IMR-90 (cell line): Measurements from ENCODE around the gene SHROOM3. TPM values are rescaled to one million over a fixed set of nuclear protein-coding genes. Genes with fewer than 3 reads are reported as not detected.

ENCODE experiments used
- ATAC-seq: fragments of 200-7000 bp; cut with Tn5 transposase; 2 replicates; pipeline ENCODE4 v1.9.1; 2020; ENCODE audit warnings: low read depth, mild to moderate bottlenecking, moderate library complexity
- BruUV-seq: library from RNA; stranded (reverse); fragments of 400-500 nt; replicated peaks from 2 replicates; lab custom pipeline; 2021; lab: Mats Ljungman, UMichigan
- CTCF ChIA-PET: fragments of 300-600 bp; formaldehyde crosslinking; extraction: SDS; loops from one replicate; lab custom pipeline; 2021; ENCODE audit warnings: antibody characterized with exemption; lab: Yijun Ruan, JAX
- POLR2A ChIA-PET: fragments of 300-600 bp; sonication (Branson Sonifier 250); formaldehyde crosslinking; loops from one replicate; lab custom pipeline; 2022; ENCODE audit warnings: antibody characterized with exemption; ENCODE audit not compliant: unreplicated experiment; lab: Charles Lee
- DNase-seq: peaks from one replicate; pipeline ENCODE4 v3.0.0; 2013
- H2AFZ ChIP-seq: replicated peaks from 2 replicates; pipeline ENCODE3; 2013; ENCODE audit warnings: low read length, mild to moderate bottlenecking; ENCODE audit not compliant: poor library complexity
- H2AK5ac ChIP-seq: 2 replicates; pipeline ENCODE4 v1.6.1; 2013; ENCODE audit warnings: low read depth, low read length, inconsistent platforms
- H2AK9ac ChIP-seq: replicated peaks from 2 replicates; pipeline ENCODE3; 2013; ENCODE audit warnings: mild to moderate bottlenecking, low read depth, low read length, moderate library complexity; ENCODE audit not compliant: poor library complexity
- H2BK120ac ChIP-seq: 2 replicates; pipeline ENCODE4 v1.6.1; 2013; ENCODE audit warnings: low read depth, low read length, inconsistent platforms
- H2BK15ac ChIP-seq: 3 replicates; pipeline ENCODE4 v1.6.1; 2013; ENCODE audit warnings: low read depth, low read length, inconsistent platforms
- H2BK20ac ChIP-seq: 2 replicates; pipeline ENCODE4 v1.6.1; 2013; ENCODE audit warnings: low read depth, mild to moderate bottlenecking, inconsistent platforms, low read length, moderate library complexity
- H2BK5ac ChIP-seq: 2 replicates; pipeline ENCODE4 v1.6.1; 2013; ENCODE audit warnings: mild to moderate bottlenecking, low read depth, low read length, inconsistent platforms; ENCODE audit not compliant: poor library complexity, severe bottlenecking
- H3K14ac ChIP-seq: replicated peaks from 2 replicates; pipeline ENCODE4 v1.6.1; 2013; ENCODE audit warnings: low read depth, low read length, inconsistent platforms
- H3K18ac ChIP-seq: 2 replicates; pipeline ENCODE4 v1.6.1; 2013; ENCODE audit warnings: low read depth, low read length, control low read depth
- H3K23ac ChIP-seq: 2 replicates; pipeline ENCODE4 v1.6.1; 2013; ENCODE audit warnings: low read depth, low read length, inconsistent platforms
- H3K27ac ChIP-seq: 2 replicates; pipeline ENCODE4 v1.5.1; 2013; ENCODE audit warnings: mild to moderate bottlenecking, control low read depth, low read length; ENCODE audit not compliant: insufficient read depth
- H3K27me3 ChIP-seq: 2 replicates; pipeline ENCODE4 v1.6.1; 2013; ENCODE audit warnings: low read length; ENCODE audit not compliant: control insufficient read depth, insufficient read depth
- H3K36me3 ChIP-seq: 2 replicates; pipeline ENCODE4 v1.6.1; 2013; ENCODE audit warnings: low read length, mixed read lengths; ENCODE audit not compliant: control insufficient read depth, insufficient read depth
- H3K4ac ChIP-seq: 2 replicates; pipeline ENCODE4 v1.6.1; 2013; ENCODE audit warnings: low read depth, low read length, inconsistent platforms
- H3K4me1 ChIP-seq: 2 replicates; pipeline ENCODE4 v1.6.1; 2013; ENCODE audit warnings: low read length, mixed read lengths; ENCODE audit not compliant: control insufficient read depth, insufficient read depth
- H3K4me2 ChIP-seq: 2 replicates; pipeline ENCODE4 v1.6.1; 2013; ENCODE audit warnings: low read depth, mild to moderate bottlenecking, control low read depth, low read length, moderate library complexity
- H3K4me3 ChIP-seq: 2 replicates; pipeline ENCODE4 v1.5.1; 2013; ENCODE audit warnings: low read depth, mild to moderate bottlenecking, control low read depth, low read length, moderate library complexity; ENCODE audit not compliant: insufficient read depth
- H3K56ac ChIP-seq: 2 replicates; pipeline ENCODE4 v1.6.1; 2013; ENCODE audit warnings: low read length, inconsistent platforms; ENCODE audit not compliant: insufficient read depth; ENCODE audit errors: extremely low read depth
- H3K79me1 ChIP-seq, 2 experiments: 2 replicates each; pipeline ENCODE4 v1.6.1; 2013; ENCODE audit warnings: low read length in 2 of 2, inconsistent platforms in 1 of 2, low read depth in 1 of 2
- H3K9ac ChIP-seq: 2 replicates; pipeline ENCODE4 v1.6.1; 2013; ENCODE audit warnings: low read depth, low read length, control low read depth
- H3K9me1 ChIP-seq: 2 replicates; pipeline ENCODE4 v1.6.1; 2013; ENCODE audit warnings: low read length, inconsistent platforms; ENCODE audit not compliant: insufficient read depth
- H3K9me3 ChIP-seq: 2 replicates; pipeline ENCODE4 v1.6.1; 2013; ENCODE audit warnings: low read length; ENCODE audit not compliant: control insufficient read depth, insufficient read depth
- H4K20me1 ChIP-seq: 2 replicates; pipeline ENCODE4 v1.6.1; 2013; ENCODE audit warnings: low read length, inconsistent platforms; ENCODE audit not compliant: insufficient read depth
- H4K5ac ChIP-seq: 2 replicates; pipeline ENCODE4 v1.6.1; 2013; ENCODE audit warnings: mild to moderate bottlenecking, low read depth, low read length, control low read depth
- H4K8ac ChIP-seq, 2 experiments: 2 replicates each; pipeline ENCODE4 v1.6.1; 2013; ENCODE audit warnings: low read depth in 2 of 2, low read length in 2 of 2, control low read depth in 1 of 2, inconsistent platforms in 1 of 2
- H4K91ac ChIP-seq: 2 replicates; pipeline ENCODE4 v1.6.1; 2013; ENCODE audit warnings: low read depth, low read length, inconsistent platforms; ENCODE audit not compliant: insufficient read depth
- BHLHE40 ChIP-seq: fragments of 150-350 bp; IDR thresholded peaks from 2 replicates; pipeline ENCODE4 v1.6.1; 2016; ENCODE audit warnings: mild to moderate bottlenecking, low read depth, low read length
- CEBPB ChIP-seq: IDR thresholded peaks from 2 replicates; pipeline ENCODE4 v1.6.1; 2012; ENCODE audit warnings: low read depth, low read length, improper control_type of control experiment
- CTCF ChIP-seq: conservative IDR thresholded peaks from 2 replicates; pipeline ENCODE4 v1.5.1; 2012; ENCODE audit warnings: mild to moderate bottlenecking, low read depth, low read length, improper control_type of control experiment
- FOS ChIP-seq: fragments of 150-350 bp; IDR thresholded peaks from 2 replicates; pipeline ENCODE4 v1.6.1; 2016; ENCODE audit warnings: low read depth, low read length
- RFX5 ChIP-seq: IDR thresholded peaks from 2 replicates; pipeline ENCODE4 v1.8.0; 2012; ENCODE audit warnings: low read depth, mild to moderate bottlenecking, low read length, moderate library complexity
- WGBS, 2 experiments: methylation state at CpG; one replicate each; pipeline versions ENCODE4 v1.1.5 to v1.1.7; 2013; ENCODE audit warnings: missing lambda C conversion rate in 2 of 2; ENCODE audit not compliant: insufficient read length in 1 of 2; ENCODE audit errors: extremely low coverage in 2 of 2; 5-methylcytosine and 5-hydroxymethylcytosine counted together
- dilution Hi-C: fragments of 300-500 bp; cut with HindIII; formaldehyde crosslinking; loops from one replicate; pipeline ENCODE4 v1.14.3; 2018; ENCODE audit warnings: low sequenced_read_pairs; ENCODE audit not compliant: unreplicated experiment
- in situ Hi-C: fragments of 300-500 bp; cut with MboI; formaldehyde crosslinking; loops from 3 replicates; pipeline ENCODE4 v1.14.3; 2019; ENCODE audit warnings: low sequenced_read_pairs, inconsistent platforms, mixed read lengths
- intact Hi-C: fragments of 100-400 bp; cut with micrococcal nuclease; formaldehyde crosslinking; loops from 2 replicates; pipeline ENCODE4 v1.10.0; 2022
- polyA plus RNA-seq, 3 experiments: library from polyadenylated mRNA; depleted of rRNA; stranded (reverse); fragments of >200 nt; gene quantifications; 2 replicates each; pipeline ENCODE4 v1.2.3, GENCODE V29; 2012; ENCODE audit warnings: low replicate concordance in 1 of 3
- total RNA-seq: library from RNA; depleted of rRNA; stranded (reverse); fragments of >200 nt; gene quantifications from 2 replicates; pipeline ENCODE4 v1.2.3, GENCODE V29; 2012

SHROOM3 gene
- total and polyA plus RNA-seq, 2 of the 4 experiments (the other 2 are of a cell fraction), result 10.8 to 19.5 TPM

GRCh38 chr4:76708971-76709771 is 274.1 kb downstream of the SHROOM3 start:
- peak overlapping the region; percentile 82 for H3K4ac ChIP-seq
- H3K36me3 ChIP-seq, result peaks cover 14% of the 10 kb centered on the region
- H3K27me3 ChIP-seq, result no peaks in the 10 kb centered on the region
- H2AK9ac ChIP-seq, result no peak overlapping the region
- peak overlapping the region; percentile 22; the same call in 1 of the 2 replicates for H3K9ac ChIP-seq
- H3K4me3 ChIP-seq, result no peak overlapping the region
- CTCF ChIA-PET, result no interaction called here
- H3K14ac ChIP-seq, result peak overlapping the region; percentile 96
- no peaks in the 10 kb centered on the region for H3K9me3 ChIP-seq
- intact Hi-C loops, result no loop called here
- H4K91ac ChIP-seq, result peak overlapping the region; percentile 81
- POLR2A ChIA-PET, result no interaction called here
- DNase-seq (peak; percentile 45), ATAC-seq (peak; percentile 66)
- H2AFZ ChIP-seq, result no peak overlapping the region
- peak overlapping the region; percentile 88 for H2BK5ac ChIP-seq
- peaks cover 38% of the 10 kb centered on the region for H3K4me1 ChIP-seq
- H3K4me2 ChIP-seq, result peak overlapping the region; percentile 7; the same call in 1 of the 2 replicates
- H4K20me1 ChIP-seq, result no peaks in the 10 kb centered on the region
- H4K8ac ChIP-seq, result peak overlapping the region; percentile 14 to 94; a peak in 3 of 4 replicates
- BruUV-seq, result no TSS peak
- peaks cover 40% of the 10 kb centered on the region for H3K9me1 ChIP-seq
- H3K18ac ChIP-seq, result peak overlapping the region; percentile 96
- peak overlapping the region; percentile 71; the same call in 2 of the 3 replicates for H2BK15ac ChIP-seq
- peak overlapping the region; percentile 71 for H4K5ac ChIP-seq
- WGBS, 2 experiments, result no CpG with 5 or more reads among the region's 5 CpGs
- H3K27ac ChIP-seq, result peak overlapping the region; percentile 77
- H3K56ac ChIP-seq, result peak overlapping the region; percentile 42; the same call in 1 of the 2 replicates
- TF ChIP-seq CEBPB, result no peak
- no peak for TF ChIP-seq CTCF
- TF ChIP-seq FOS, result no peak
- no peak for TF ChIP-seq BHLHE40
- TF ChIP-seq RFX5, result no peak
- in situ Hi-C loops, result no loop called here
- H2BK120ac ChIP-seq, result peak overlapping the region; percentile 81
- H3K79me1 ChIP-seq, result peaks cover 45 to 93% of the 10 kb centered on the region in 2 experiments
- dilution Hi-C loops, result no loop called here
- peak overlapping the region; percentile 91 for H2BK20ac ChIP-seq
- H2AK5ac ChIP-seq, result peak overlapping the region; percentile 65
- peak overlapping the region; percentile 64 for H3K23ac ChIP-seq
